ENCODE data around the gene MTMR3.

The MTMR3 gene

GRCh38 chr22:29914165-29914564, 31.2 kb downstream of the MTMR3 start:
- H3K36me3 ChIP-seq (ENCODE audit: control insufficient read depth, low read length): no peaks in the 10 kb centered on the region
- no peak overlapping the region for H3K4me3 ChIP-seq (ENCODE audit: low read length)
- peaks cover 7% of the 10 kb centered on the region; the same call in 1 of the 2 replicates for H4K20me1 ChIP-seq (ENCODE audit: control insufficient read depth, insufficient read depth, low read depth, low read length)
- peaks cover 15% of the 10 kb centered on the region for H3K4me1 ChIP-seq (ENCODE audit: control insufficient read depth, low read length)
- no peak overlapping the region for H3K27ac ChIP-seq (ENCODE audit: low read depth, low read length)
- H3F3A ChIP-seq (ENCODE audit: control insufficient read depth, insufficient read depth): no peaks in the 10 kb centered on the region
- H3K9me3 ChIP-seq (ENCODE audit: control insufficient read depth, insufficient read depth, low read length): no peaks in the 10 kb centered on the region
- H3K27me3 ChIP-seq (ENCODE audit: control insufficient read depth, low read length): no peaks in the 10 kb centered on the region
- H3K9me2 ChIP-seq (replicated peaks; ENCODE audit: control insufficient read depth, low read length): no peaks in the 10 kb centered on the region
- TF ChIP-seq CTCF (IDR thresholded peaks at IDR 0.05; ENCODE audit: low read depth, low read length, poor library complexity, severe bottlenecking) (no peak), EZH2phosphoT487 (IDR thresholded peaks at IDR 0.05; ENCODE audit: borderline replicate concordance, low read length) (no peak)
- peaks cover 56% of the 10 kb centered on the region for H3K79me2 ChIP-seq (ENCODE audit: control insufficient read depth, low read length)
- H3K4me2 ChIP-seq (ENCODE audit: low read length): no peak overlapping the region; the same call in 1 of the 2 replicates

DNA sequence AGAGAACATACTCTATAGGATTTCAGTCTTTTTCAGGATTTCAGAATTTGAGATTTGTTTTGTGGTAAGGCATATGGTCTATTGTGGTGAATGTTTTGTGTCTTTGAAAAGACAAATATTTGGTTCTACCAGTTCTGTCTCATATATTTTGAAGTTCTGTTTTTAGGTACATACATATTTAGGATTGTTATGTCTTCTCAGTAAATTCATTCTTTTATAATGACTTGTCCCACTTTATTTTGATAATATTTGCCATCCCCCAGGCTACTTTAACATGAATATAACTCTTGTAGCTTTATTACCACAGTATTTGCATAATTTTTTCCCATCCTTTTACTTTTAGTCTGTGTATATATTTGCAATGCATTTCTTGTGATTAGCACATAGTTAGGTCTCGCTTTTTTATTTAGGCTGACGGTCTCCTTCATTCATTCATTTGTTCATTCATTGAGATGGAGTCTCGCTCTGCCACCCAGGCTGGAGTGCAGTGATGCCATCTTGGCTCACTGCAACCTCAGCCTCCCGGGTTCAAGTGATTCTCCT, 32.1 kb downstream of the MTMR3 start:
- Histone ChIP-seq H4K20me1 (ENCODE audit: control insufficient read depth, insufficient read depth, low read depth, low read length) (peaks cover 4% of the 10 kb centered on the region; the same call in 1 of the 2 replicates), H3F3A (ENCODE audit: control insufficient read depth, insufficient read depth) (no peaks in the 10 kb centered on the region), H3K79me2 (ENCODE audit: control insufficient read depth, low read length) (peaks cover 58% of the 10 kb centered on the region), H3K4me2 (ENCODE audit: low read length) (peak overlapping the region; percentile 31), H3K36me3 (ENCODE audit: control insufficient read depth, low read length) (no peaks in the 10 kb centered on the region), H3K4me1 (ENCODE audit: control insufficient read depth, low read length) (peaks cover 15% of the 10 kb centered on the region), H3K4me3 (ENCODE audit: low read length) (no peak overlapping the region), H3K27ac (ENCODE audit: low read depth, low read length) (no peak overlapping the region), H3K9me2 (replicated peaks; ENCODE audit: control insufficient read depth, low read length) (no peaks in the 10 kb centered on the region), H3K9me3 (ENCODE audit: control insufficient read depth, insufficient read depth, low read length) (no peaks in the 10 kb centered on the region), H3K27me3 (ENCODE audit: control insufficient read depth, low read length) (no peaks in the 10 kb centered on the region)
- TF ChIP-seq CTCF (IDR thresholded peaks at IDR 0.05; ENCODE audit: low read depth, low read length, poor library complexity, severe bottlenecking) (no peak), EZH2phosphoT487 (IDR thresholded peaks at IDR 0.05; ENCODE audit: borderline replicate concordance, low read length) (no peak)

DNA sequence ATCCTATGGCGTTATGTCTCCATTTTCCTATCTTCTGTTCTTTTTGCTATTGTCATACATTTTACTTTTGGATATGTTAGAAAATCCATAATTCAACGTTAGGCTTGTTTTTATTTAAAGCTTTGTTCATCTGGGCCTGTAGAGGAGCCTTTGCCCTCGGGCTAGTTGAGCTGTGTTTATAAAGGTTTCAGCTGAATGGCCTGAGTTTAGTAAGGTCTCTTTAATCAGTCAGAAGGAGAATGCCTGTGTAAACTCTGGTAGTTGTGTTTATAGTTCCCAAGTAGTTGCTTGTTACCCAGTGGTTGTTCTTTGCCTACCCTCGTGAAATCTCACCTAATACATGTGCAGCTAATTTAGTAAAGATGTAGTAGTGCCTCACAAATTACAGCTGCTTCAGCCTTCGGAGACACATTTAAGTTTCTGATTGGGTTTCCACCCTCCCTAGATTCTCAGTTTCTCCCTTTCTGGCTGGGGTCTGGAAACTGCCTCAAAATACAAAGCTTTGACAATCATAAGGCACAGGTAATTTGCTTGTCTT, 33.1 kb downstream of the MTMR3 start:
- Histone ChIP-seq H3K4me2 (ENCODE audit: low read length) (no peak overlapping the region), H3K27me3 (ENCODE audit: control insufficient read depth, low read length) (no peaks in the 10 kb centered on the region)

More for the DNA sequence above, 33.1 kb downstream of the MTMR3 start:
- Histone ChIP-seq H3K9me2 (replicated peaks; ENCODE audit: control insufficient read depth, low read length) (no peaks in the 10 kb centered on the region), H3K9me3 (ENCODE audit: control insufficient read depth, insufficient read depth, low read length) (no peaks in the 10 kb centered on the region), H4K20me1 (ENCODE audit: control insufficient read depth, insufficient read depth, low read depth, low read length) (0 out of 2 replicates have a peak, but pooled peaks cover 4% of the 10 kb centered on the region), H3K4me1 (ENCODE audit: control insufficient read depth, low read length) (peaks cover 15% of the 10 kb centered on the region), H3K4me3 (ENCODE audit: low read length) (no peak overlapping the region), H3K79me2 (ENCODE audit: control insufficient read depth, low read length) (peaks cover 52% of the 10 kb centered on the region), H3K27ac (ENCODE audit: low read depth, low read length) (no peak overlapping the region), H3K36me3 (ENCODE audit: control insufficient read depth, low read length) (no peaks in the 10 kb centered on the region), H3F3A (ENCODE audit: control insufficient read depth, insufficient read depth) (no peaks in the 10 kb centered on the region)
- TF ChIP-seq CTCF (IDR thresholded peaks at IDR 0.05; ENCODE audit: low read depth, low read length, poor library complexity, severe bottlenecking) (no peak), EZH2phosphoT487 (IDR thresholded peaks at IDR 0.05; ENCODE audit: borderline replicate concordance, low read length) (no peak)

All from DOHH2 (cell line).